Measurements from ENCODE around the gene HGF. TPM values are rescaled to one million over a fixed set of nuclear protein-coding genes. Genes with fewer than 3 reads are reported as not detected.

The HGF gene
- total and polyA plus RNA-seq, 12 donors = 1.2 to 5.8 (median 2.5) TPM

- Histone ChIP-seq H3K27me3 (no peaks in the 10 kb centered on the region), H3K36me3 (no peaks in the 10 kb centered on the region), H3K4me3 (no peak overlapping the region), H3K27ac (no peak overlapping the region), H3K9me3 (no peaks in the 10 kb centered on the region), H3K4me1 (peaks cover 0 to 22% (median 0%) of the 10 kb centered on the region in 9 donors)
- TF ChIP-seq CTCF (IDR thresholded peaks at IDR 0.05) = no peak
- intact Hi-C loops (cut with DNase I) = loop anchor here in 1 of 10 donors (10.0 kb wide), 1 partner anchor 283 kb away; no protein-coding TSS in a partner anchor
- no peak for ATAC-seq
- no peak for DNase-seq
These were observed 7.8 kb upstream of the HGF start for GRCh38 chr7:81777697-81778096.

GRCh38 chr7:81776948-81777630 is 7.2 kb upstream of the HGF start:
- Histone ChIP-seq H3K9me3 (no peaks in the 10 kb centered on the region), H3K4me1 (peaks cover 0 to 22% (median 0%) of the 10 kb centered on the region in 9 donors), H3K36me3 (no peaks in the 10 kb centered on the region), H3K27ac (no peak overlapping the region), H3K4me3 (no peak overlapping the region), H3K27me3 (no peaks in the 10 kb centered on the region)
- intact Hi-C loops (cut with DNase I) = loop anchor here in 1 of 10 donors (10.0 kb wide), 1 partner anchor 282 kb away; no protein-coding TSS in a partner anchor
- ATAC-seq (no peak), DNase-seq (no peak)
- 76 to 77% methylated on average over 5 of the region's 5 CpGs for WGBS, 2 donors
- no peak for TF ChIP-seq CTCF (IDR thresholded peaks at IDR 0.05)

GRCh38 chr7:81776161-81776560 is 6.3 kb upstream of the HGF start:
- Histone ChIP-seq H3K9me3 (no peaks in the 10 kb centered on the region), H3K27ac (no peak overlapping the region), H3K36me3 (no peaks in the 10 kb centered on the region), H3K4me1 (peaks cover 0 to 15% (median 0%) of the 10 kb centered on the region in 9 donors), H3K27me3 (no peaks in the 10 kb centered on the region), H3K4me3 (no peak overlapping the region)
- 60 to 71% methylated on average over 1 of the region's 1 CpG for WGBS, 2 donors
- TF ChIP-seq CTCF (IDR thresholded peaks at IDR 0.05) = no peak
- DNase-seq (no peak), ATAC-seq (no peak)
- intact Hi-C loops (cut with DNase I) = loop anchor here in 1 of 10 donors (10.0 kb wide), 1 partner anchor 281 kb away; no protein-coding TSS in a partner anchor

GRCh38 chr7:81775560-81775959 is 5.7 kb upstream of the HGF start:
- no peaks in the 10 kb centered on the region for H3K27me3 ChIP-seq
- no peak overlapping the region for H3K4me3 ChIP-seq
- H3K27ac ChIP-seq = no peak overlapping the region
- intact Hi-C loops (cut with DNase I) = loop anchor here in 1 of 10 donors (10.0 kb wide), 1 partner anchor 281 kb away; no protein-coding TSS in a partner anchor
- WGBS, 2 donors = 79 to 87% methylated on average over 2 of the region's 2 CpGs
- TF ChIP-seq CTCF (IDR thresholded peaks at IDR 0.05) = no peak
- no peaks in the 10 kb centered on the region for H3K36me3 ChIP-seq
- peaks cover 0 to 20% (median under 1%) of the 10 kb centered on the region in 9 donors for H3K4me1 ChIP-seq
- no peak for ATAC-seq
- no peak for DNase-seq
- H3K9me3 ChIP-seq = no peaks in the 10 kb centered on the region

All from heart right ventricle (tissue), 16 donors.